HG03025 (cell line): Measurements from ENCODE around the gene MTERF1.
"Not testable (repeated sequence)": the region's sequence is repeated elsewhere in the genome, so short reads cannot be mapped to it uniquely, and the experiment has no call there.

Experiments used
- ATAC-seq: cut with Tn5 transposase; IDR thresholded peaks from one replicate; pipeline ENCODE4 v1.9.1; 2021; ENCODE audit warnings: mild to moderate bottlenecking, moderate library complexity; ENCODE audit not compliant: unreplicated experiment, low FRiP score

Gene MTERF1

DNA sequence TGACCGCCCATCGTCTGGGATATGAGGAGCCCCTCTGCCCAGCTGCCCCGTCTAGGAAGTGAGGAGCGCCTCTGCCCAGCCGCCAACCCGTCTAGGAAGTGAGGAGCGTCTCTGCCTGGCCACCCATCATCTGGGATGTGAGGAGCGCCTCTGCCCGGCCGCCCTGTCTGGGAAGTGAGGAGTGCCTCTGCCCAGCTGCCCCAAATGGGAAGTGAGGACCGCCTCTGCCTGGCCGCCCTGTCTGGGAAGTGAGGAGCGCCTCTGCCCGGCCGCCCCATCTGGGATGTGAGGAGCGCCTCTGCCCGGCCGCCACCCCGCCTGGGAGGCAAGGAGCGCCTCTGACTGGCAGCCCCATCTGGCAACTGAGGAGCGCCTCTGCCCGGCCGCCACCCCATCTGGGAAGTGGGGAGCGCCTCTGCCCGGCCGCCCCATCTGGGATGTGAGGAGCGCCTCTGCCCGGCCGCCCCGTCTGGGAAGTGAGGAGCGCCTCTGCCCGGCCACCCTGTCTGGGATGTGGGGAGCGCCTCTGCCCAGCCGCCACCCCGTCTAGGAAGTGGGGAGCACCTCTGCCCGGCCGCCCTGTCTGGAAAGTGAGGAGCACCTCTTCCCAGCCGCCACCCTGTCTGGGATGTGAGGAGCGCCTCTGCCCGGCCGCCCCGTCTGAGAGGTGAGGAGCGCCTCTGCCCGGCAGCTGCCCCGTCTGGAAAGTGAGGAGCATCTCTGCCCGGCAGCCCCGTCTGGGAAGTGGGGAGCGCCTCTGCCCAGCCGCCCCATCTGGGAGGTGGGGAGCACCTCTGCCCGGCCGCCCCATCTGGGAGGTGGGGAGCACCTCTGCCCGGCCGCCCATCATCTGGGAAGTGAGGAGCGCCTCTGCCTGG, 7.1 kb upstream of the MTERF1 start:
- not testable (repeated sequence) for ATAC-seq

DNA sequence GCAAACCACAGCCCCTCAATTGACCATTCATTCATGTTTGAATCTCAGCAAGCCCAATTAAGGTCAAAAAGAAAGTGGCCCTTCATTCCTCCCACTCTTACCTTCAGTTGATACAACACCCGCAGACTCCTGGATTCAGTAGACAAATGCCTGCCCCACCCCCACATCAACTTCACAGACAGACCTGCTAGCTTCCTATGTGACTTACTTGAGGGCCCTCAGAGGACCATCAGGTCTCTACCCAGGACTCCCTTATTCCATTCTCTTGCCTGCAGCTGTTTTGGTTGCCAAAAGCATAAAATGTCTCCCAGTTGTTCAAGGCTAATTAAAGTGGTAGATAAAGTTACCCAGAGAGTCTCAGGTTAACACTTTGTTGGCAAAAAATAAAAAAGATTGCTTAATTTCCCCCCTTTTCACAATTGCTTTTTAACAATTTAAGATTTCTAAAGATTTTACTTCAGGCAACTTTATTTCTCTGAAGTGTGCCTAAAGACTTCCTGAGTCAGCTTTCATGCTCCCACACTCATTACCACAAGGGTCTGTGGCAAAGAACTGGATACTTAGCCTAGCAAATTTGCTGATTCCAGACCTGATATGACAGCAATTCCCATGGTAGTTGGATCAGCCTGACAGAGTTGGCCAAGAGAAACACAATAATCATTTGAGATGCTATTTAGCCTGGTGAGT, 3.3 kb upstream of the MTERF1 start:
- ATAC-seq = no peak

DNA sequence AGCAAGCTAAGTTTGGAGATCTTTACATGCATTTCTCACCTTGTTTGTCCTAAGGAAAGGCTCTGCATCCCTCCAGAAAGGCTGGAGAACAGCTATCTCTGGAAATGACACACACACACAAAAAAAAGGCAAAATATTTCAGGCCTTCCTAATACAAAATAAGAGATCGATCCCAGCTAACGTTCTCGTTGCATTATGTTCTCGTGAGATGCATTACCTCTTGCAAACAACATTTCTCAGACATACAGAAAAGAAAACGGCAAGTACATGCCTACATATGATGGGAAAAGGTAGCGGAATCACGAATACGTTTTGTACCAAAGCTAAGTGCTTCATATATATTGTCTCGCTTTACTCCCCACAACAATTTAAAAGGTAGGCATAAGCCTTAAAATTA, 488 bp downstream of the MTERF1 start:
- ATAC-seq = no peak

DNA sequence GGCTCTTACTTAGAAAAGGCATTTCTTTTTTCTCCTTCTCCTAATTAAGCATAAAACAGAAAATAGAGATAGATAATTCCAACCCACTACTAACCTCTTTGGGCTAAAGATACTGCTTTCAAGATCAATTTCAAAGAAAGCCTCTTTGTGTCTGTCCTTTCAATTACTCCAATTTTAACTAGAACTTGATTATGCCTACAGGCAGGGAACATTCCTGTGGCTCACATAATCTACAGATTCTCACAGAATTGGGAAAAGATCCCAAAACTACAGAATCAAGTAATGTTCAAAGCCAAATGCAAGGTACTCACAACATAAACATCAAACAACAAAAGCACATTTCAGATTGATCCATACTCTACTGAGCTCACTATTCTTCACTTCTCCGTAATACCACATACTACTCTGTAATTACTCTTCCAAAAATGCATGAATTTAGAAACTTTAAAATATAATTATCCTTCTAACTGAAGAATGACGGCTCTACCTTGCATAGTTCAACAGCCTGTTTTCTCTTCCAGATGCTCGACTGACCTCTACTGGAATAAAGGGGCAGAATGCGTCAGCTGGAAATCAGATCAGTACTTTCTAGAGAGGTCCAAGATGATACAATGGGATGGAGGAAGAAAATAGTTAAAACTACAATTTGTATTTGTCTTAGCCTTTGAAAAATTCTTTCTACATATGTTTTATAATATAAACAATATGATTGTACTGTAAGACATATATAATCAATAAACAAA, 3.9 kb downstream of the MTERF1 start:
- no peak for ATAC-seq

DNA sequence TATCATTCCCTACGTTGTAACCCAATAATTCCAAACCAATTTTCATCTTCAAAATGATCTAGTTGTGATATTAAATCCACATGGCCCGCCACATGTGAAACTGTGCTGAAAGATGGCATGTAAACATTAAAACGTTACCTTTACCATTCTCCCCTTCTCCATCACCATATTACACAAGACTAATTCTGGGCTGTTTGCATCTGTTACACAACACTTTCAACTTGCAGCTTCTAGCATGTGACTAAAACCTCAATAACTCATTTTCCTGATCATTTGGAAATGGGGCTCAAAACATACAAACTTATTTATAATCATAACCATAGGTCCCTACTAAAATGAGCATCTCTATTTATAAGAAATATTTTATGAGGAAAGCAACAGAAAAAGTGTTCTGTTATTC, 4.7 kb downstream of the MTERF1 start:
- ATAC-seq = no peak

DNA sequence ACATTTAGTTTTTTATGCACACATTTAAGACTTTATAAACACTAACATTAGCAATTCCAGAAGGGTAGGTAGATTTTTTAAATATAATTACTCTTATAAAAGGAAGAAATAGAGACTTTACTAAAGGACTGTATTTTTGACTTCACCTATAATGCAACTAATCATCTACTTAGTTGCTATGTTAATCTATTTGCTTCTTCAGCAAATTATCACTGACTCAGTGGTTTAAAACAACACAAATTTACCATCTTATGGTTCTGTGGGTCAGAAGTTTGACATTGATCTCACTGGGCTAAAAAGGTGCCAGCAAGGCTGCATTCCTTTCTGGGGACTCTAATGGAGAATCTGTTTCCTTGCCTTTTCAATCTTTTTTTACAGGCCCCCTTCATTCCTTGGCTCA, 7.6 kb downstream of the MTERF1 start:
- no peak for ATAC-seq

DNA sequence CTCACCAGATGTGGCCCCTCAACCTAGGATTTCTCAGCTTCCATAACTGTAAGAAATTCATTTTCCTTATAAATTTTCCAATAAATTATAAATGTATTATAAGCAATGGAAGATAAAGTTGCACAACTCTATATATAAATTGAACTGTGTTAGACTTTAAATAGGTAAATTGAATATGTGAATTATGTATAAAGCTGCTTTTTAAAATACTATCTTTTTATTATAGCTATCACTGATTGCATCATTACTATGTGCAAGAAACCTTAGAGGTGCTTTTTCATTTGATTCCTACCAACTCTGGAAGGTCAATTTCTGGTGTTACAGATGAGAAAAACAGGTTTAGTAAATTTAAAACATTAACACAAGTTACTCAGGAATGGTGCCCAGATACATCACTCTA, 8.4 kb downstream of the MTERF1 start:
- no peak for ATAC-seq

DNA sequence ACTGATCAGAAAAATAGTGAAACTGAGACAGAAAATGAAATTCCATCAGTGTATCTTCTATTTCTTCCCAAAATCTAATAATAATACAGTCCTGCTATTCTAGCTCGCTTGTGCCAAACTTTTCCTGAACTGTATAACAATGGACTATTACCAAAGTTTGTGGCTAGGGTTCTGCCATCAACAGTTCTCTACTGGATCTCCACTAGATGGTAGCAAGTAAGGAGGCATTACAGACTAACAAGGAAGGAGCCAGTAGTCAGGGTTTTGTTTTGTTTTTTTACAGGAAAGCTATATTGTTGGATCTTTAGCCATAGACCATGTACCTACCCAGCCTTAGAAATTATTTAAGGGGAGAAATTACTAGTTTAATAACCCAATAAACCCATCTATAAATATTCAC, 10.8 kb downstream of the MTERF1 start:
- no peak for ATAC-seq

DNA sequence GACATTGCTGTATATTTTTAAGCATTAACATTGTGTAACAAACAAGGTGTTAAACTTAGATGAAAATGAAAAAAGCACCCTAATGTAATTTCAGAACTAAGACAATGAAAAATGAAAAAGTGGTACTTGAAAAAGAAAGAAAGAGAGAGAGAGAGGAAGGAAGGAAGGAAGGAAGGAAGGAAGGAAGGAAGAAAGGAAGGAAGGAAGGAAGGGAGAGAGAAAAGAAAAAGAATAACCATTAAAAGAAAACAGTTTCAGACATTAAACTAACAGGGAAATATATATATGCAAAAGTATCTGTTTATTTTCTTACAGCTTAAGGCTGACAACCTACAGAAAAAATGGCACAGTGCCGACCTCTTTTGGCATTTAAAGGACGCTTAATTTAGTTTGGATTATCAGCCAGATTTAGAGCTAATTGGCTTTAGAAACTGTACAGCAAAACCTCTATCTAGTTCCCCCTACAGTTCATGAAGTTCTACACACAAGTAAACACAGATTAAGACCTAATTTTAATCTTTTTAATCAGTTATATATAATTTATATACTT, 13.8 kb downstream of the MTERF1 start:
- no peak for ATAC-seq

DNA sequence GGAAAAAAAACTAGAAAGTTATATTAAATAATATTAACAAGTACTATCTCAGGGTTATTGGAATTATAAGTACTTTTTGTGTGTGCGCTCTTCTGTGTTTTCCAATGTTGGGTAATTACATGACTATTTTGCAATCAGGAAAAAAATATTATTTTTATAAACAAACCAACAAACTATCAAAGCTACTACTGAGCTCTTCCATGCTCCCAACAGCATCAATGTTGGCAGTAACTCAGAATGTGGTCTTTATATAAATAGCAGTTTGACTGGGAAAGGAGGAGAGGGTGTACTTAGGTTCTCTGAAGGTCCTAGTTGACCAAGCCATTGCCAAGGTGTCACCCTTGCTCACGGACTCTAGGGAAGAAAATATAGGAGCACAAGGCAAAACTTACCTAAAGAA, 15.0 kb downstream of the MTERF1 start:
- no peak for ATAC-seq

DNA sequence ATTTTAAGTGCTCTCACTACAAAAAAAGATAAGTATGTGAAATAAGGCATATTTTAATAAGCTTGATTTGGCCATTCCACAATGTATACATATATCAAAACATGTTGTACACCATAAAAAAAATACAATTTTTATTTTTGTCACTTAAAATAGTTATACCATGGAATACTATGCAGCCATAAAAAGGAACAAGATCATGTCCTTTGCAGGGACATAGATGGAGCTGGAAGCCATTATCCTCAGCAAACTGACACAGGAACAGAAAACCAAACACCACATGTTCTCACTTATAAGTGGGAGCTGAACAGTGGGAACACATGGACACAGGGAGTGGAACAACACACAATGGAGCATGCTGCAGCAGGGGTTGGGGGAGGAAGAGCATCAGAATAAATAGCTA, 15.9 kb downstream of the MTERF1 start:
- not testable (repeated sequence) for ATAC-seq

DNA sequence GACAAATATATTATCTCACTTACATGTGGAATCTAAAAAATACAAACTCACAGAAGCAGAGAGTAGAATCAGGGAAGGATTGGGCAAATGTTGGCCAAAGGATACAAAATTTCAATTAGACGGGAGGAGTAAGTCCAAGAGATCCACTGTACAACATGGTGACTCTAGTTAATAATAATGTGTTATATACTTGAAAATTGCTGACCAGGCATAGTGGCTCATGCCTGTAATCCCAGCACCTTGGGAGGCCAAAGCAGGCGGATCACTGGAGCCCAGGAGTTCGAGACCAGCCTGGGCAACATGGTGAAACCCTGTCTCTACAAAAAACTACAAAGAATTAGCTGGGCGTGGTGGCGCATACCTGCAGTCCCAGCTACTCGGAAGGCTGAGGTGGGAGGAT, 16.4 kb downstream of the MTERF1 start:
- no peak for ATAC-seq

DNA sequence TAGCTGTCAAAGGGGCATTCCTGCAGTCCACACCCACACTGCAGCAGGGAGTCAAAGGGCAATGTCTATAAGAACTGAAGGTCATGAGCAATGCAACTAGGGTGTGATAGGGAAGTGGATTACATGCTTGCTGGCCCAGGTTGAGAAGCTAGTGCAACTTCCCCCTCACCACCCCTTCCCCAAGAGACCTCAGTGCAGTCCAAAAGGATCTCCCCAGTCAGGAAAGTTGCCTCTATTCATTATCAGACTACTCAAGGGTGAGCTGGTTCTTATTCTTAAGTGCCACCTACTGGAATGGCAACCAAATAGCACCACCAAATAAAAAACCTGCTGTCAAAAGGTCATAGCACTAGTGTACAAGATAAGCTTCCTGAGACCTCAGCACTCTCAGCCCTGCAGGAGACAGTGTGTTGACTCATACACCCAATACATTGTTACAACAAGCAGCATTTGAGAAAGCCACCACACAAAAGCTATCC, 28.2 kb downstream of the MTERF1 start:
- ATAC-seq = no peak

DNA sequence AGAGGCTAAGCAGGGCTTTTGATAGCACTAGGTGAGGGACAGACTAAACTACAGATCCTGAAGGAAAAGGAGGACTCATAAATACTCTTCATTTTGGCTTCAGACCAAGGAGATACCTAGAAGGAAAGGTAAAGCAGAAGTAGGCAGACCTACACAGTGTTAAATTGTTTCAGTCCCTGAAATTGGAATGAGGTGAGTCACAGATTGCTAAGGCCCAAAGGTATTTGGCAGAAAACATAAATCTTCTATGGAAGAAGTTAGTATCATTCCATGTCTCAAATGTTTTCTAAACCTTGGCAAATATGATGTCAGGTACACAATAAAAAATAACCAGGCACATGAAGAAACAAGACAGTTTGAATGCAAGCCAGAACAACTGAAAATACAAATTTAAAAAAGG, 30.0 kb downstream of the MTERF1 start:
- no peak for ATAC-seq

DNA sequence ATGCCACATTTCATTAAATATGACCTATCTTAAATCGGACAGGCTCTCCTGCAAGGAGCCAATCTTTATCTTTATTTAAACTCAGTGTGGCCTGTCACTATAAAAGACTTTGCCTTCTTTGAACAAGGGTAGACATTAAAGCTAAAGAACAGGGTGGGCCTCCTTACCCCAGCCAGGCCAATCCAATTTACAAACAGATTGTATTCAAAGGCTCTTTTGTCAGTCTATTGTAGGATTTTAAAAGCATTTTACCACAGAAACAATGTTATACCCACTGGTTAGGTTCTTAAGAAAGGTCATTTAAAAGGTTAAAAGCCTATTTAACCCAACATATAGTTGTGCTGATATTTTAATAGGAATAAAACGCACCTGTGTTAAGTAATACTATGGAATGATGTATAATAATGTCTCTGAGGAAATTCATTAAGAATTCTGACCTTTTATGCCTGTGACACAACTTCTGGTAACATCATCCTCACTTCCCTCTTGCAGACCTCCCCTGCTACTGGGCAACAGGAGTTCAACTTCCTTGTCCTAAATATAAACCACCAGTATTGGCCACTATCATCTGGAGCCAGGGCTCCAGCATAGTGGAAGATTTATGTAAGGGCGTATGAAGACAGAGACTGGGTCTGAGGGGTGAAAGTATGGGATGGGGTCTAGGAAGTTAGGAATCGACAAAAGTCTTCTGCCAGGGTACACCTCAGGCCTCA, 32.5 kb downstream of the MTERF1 start:
- ATAC-seq = no peak

DNA sequence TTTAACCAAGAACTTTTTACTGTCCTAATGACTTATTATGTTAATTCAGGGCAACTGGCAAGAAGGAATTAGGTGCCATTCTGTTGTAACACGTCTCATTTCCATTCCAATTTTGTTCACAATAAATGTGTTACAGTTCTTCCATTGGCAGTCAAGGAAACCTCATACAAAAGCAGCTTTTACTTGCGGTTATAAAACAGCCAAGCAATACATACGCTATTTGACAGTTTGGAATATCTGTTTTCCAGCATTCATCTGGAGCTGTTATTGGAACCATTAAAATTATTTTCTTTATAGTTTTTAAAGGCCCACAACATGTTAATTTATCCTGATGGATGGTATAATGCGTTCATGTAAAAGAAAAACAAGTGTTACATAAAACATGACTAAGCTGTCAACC, 33.3 kb downstream of the MTERF1 start:
- ATAC-seq = no peak

DNA sequence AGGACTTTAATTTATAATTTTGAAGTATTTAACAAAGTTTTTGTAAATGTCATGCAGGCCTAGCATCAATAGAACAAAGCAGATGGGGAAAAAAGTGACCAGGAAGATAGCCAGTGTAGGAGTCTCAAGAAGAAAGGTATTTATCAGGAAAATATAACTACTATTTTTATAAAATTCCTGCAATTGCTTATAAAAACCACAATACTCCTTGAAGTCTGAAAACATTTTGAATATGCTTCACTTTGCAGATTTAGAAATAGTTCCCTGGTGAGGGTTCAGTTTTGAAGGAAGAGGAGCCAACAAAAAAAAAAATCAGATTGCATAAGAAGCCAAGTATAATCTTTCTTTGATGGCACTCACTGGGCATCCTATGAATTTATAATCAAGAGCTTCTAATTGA, 34.1 kb downstream of the MTERF1 start:
- no peak for ATAC-seq

DNA sequence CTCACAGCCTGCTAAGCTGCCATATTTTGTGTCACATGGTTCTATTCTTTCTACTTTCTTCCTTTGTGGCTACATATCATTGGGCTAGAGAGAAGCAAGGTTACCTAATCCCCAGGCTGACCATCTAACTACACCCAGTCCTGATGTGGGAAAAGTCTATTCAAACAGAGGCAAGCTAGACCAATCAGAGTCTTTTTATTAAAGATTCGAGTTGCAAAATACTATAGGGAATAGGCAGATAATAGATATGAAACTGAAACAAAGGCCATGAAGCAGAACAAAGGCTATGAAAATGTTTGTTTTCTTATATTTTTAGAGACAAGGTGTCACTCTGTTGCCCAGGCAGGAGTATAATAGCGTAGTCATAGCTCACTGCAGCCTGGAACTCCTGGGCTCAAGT, 36.7 kb downstream of the MTERF1 start:
- ATAC-seq = peak; percentile 93

DNA sequence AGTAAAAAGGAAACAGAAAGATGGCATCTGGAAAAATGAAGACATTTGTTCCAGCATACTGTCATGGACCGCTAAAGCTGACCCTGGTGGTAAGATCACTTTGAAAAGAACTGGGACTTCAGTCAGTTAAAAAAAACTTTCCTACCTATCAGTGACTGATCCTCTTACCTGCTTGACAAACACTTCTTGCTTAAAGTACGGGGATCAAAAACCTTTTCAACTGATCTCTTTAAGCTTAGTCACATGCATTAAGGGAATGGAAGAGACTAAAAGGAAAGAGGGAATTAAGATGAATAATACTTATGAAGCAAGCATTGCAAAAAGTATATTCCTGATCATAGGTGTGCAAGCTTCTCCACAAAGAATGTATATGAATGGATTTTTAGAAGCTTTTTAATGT, 42.1 kb downstream of the MTERF1 start:
- no peak for ATAC-seq

DNA sequence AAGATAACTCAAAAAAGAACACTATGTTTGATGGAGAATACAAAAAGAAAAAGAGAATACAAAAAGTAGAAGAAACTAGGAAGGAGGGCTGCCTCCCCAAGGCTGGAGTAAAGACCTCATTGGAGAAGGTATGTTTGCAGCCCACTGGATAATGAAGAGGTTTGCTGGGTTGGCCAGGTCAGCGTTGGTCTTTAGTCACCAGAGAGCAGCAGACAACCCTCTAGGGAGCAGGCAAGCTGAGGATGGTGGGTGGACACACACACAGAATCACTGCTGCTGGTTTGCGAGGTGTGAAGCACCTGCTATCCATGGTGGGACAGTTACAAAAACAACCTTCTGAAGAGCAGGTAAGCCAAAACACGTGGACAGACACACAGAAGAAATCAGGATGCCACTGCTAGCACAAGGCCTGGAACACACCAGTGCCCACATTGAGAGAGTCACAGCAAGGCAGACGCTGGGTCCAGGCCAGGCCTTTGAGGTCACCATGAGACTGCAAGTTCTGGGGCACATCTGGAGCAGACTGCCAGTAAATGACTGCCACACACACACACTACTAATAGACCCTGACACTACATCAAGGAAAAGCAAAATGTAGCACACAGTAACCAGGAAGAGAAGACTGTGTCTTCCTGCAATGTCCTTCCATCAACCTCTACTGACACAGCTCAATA, 43.0 kb downstream of the MTERF1 start:
- ATAC-seq = no peak
